Raji (cell line): ENCODE data around the gene CRIP2.

Experiments used
- POLR2A ChIP-seq: IDR thresholded peaks from 2 replicates; pipeline ENCODE4 v1.6.1; 2011; ENCODE audit warnings: low read depth, low read length, control low read depth; ENCODE audit not compliant: insufficient read depth

CRIP2 gene

GRCh38 chr14:105474483-105475268 is at the start of gene CRIP2:
TSS of gene CRIP2 (plus strand) at chr14:105474821. CDS start at chr14:105474863, 42 bp downstream.
- TF ChIP-seq POLR2A = no peak

GRCh38 chr14:105424861-105425260 is 49.8 kb upstream of the CRIP2 start:
- no peak for TF ChIP-seq POLR2A

DNA sequence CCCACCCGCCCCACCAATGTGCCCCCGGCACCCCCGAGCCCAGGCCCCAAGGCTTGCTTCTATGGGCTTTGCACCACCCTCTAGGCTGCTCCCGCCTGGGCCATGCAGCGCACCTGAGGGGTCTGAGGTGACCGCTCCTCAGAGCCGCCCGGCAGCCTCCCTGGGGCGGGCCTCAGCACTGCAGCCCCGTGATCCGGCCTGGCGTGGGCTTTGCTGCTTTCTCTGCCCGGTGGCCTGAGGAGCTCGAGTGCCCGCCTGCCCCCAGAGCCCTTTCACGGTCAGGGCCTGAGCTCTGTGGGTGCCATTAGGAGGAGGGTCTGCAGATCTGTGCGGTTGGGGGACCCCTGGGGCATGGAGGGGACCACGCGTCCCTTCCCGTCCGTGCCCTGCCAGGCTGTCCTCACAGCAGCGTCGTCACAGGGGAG is 48.8 kb upstream of the CRIP2 start:
- TF ChIP-seq POLR2A = no peak

- TF ChIP-seq POLR2A = no peak
Observed at GRCh38 chr14:105426416-105427130, 48.0 kb upstream of the CRIP2 start.

DNA sequence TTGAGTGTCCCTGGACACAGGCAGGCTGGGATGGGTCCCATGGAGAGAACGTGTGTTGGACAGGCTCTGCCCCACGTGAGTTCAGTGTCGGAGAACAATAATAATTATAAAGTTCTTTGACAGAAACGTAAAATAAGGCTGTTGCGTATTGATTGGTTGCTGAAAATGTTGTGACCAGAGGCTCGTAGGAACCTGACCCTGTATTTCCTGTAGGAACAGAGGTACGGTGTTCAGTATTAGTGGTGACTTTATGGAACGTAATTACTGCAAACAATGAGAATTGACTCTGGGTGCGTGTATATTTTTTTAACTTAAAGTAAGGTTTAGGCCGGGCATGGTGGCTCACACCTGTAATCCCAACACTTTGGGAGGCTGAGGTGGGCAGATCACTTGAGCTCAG is 47.2 kb upstream of the CRIP2 start:
- TF ChIP-seq POLR2A = no peak

DNA sequence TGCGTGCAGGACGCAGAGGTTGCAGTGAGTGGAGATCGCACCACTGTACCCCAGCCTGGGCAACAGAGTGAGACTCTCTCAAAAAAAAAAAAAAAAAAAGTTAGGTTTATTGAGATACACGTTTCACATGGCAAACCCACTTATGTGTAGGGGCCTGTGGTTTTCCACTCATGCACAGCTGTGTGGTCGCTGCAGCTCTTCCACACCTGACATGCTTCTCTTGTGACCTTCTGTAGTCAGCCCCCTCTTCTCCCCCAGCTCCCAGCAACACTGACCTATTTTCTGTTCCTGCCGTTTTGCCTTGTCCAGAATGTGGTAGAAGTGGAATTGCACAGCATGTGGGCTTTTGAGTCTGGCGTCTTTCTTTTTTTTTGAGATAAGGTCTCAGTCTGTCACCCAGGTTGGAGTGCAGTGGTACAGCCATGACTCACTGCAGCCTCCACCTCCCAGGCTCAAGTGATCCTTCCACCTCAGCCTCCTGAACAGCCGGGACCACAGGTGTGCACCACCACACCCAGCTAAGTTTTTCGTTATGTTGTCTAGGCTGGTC is 46.6 kb upstream of the CRIP2 start:
- no peak for TF ChIP-seq POLR2A

DNA sequence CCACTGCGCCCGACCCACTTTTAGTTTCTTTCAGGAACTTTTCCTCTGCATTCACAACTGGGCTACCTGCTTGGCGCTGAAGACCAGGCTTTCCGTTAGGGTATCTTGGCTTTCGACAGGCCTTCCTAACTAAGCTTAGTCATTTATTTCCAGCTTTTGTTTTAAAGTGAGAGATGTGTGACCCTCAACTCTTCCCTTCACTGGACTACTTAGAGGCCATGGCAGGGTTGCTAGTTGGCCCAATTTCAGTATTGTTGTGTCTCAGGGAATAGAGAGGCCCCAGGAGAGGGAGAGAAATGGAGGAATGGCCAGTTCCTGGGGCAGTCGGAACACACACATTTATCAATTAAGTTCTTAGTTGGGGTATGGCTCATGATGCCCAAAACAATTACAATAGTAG is 44.6 kb upstream of the CRIP2 start:
- no peak for TF ChIP-seq POLR2A

- TF ChIP-seq POLR2A = no peak
Observed at GRCh38 chr14:105430565-105430964, 44.1 kb upstream of the CRIP2 start.

GRCh38 chr14:105431256-105431655 is 43.4 kb upstream of the CRIP2 start:
- no peak for TF ChIP-seq POLR2A

GRCh38 chr14:105432657-105433056 is 42.0 kb upstream of the CRIP2 start:
- no peak for TF ChIP-seq POLR2A

GRCh38 chr14:105433161-105433605 is 41.4 kb upstream of the CRIP2 start:
- TF ChIP-seq POLR2A = no peak

GRCh38 chr14:105436402-105436801 is 38.2 kb upstream of the CRIP2 start:
- TF ChIP-seq POLR2A = no peak

DNA sequence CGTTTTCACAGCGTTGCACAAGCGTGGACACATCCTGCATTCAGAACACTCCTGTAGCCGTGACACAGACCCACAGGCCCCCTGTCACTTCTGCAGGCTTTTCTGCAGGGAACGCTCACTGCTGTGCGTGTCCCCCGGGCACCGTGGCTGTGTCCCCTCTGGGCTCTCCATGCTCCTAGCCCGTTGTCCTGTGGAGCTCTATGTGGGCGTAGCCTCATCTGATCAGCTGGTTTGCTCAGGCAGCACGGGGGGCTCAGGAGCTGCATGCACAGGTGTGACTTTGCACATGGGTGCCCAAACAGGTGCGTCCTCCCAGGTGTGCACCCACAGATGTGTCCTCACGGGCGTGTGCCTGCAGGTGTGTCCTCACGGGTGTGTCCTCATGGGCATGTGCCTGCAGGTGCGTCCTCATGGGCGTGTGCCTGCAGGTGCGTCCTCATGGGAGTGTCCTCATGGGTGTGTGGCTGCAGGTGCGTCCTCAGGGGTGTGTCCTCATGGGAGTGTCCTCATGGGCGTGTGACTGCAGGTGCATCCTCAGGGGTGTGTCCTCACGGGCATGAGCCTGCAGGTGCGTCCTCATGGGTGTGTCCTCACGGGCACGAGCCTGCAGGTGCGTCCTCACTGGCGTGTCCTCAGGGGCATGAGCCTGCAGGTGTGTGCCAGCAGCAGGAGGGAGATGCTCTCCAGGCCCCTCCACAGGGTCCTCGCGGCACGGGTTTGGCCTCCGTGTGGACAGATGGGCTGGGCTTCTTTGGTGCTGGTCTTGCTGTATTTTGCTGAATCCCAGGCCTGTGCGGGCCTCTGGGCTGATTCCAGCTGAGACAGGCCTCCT is 37.5 kb upstream of the CRIP2 start:
- no peak for TF ChIP-seq POLR2A

- TF ChIP-seq POLR2A = no peak
Observed at GRCh38 chr14:105437723-105438500, 36.7 kb upstream of the CRIP2 start.
